DMS79 (cell line): Measurements from ENCODE around the gene ATG2B.

Experiments used
- DNase-seq: peaks from one replicate; lab custom pipeline; 2025; lab: John Stamatoyannopoulos, UW

The ATG2B gene

GRCh38 chr14:96309896-96310330 lies 53.2 kb downstream of the ATG2B start:
- DNase-seq, result no peak

GRCh38 chr14:96309133-96309895 lies 53.8 kb downstream of the ATG2B start:
- no peak for DNase-seq

GRCh38 chr14:96307434-96307833 lies 55.7 kb downstream of the ATG2B start:
- no peak for DNase-seq

GRCh38 chr14:96304956-96305355 lies 58.2 kb downstream of the ATG2B start:
- no peak for DNase-seq

GRCh38 chr14:96303981-96304380 lies 59.2 kb downstream of the ATG2B start:
- DNase-seq, result no peak

- no peak for DNase-seq
Measured at GRCh38 chr14:96299441-96299840, 63.7 kb downstream of the ATG2B start.

- DNase-seq, result no peak
Measured at GRCh38 chr14:96297997-96298515, 65.1 kb downstream of the ATG2B start.

- DNase-seq, result peak; percentile 26
Measured at GRCh38 chr14:96297000-96297399, 66.1 kb downstream of the ATG2B start.

- no peak for DNase-seq
Measured at GRCh38 chr14:96294246-96294645, 68.9 kb downstream of the ATG2B start.

- no peak for DNase-seq
Measured at GRCh38 chr14:96287856-96288255, 75.3 kb downstream of the ATG2B start.

- DNase-seq, result no peak
Measured at GRCh38 chr14:96286251-96286650, 76.9 kb downstream of the ATG2B start.

GRCh38 chr14:96285667-96286066 lies 77.5 kb downstream of the ATG2B start:
- DNase-seq, result no peak

- no peak for DNase-seq
Measured at GRCh38 chr14:96284430-96284829, 78.7 kb downstream of the ATG2B start.

GRCh38 chr14:96284008-96284407 lies 79.1 kb downstream of the ATG2B start:
- no peak for DNase-seq

- DNase-seq, result no peak
Measured at GRCh38 chr14:96281486-96281885, 81.7 kb downstream of the ATG2B start.

- no peak for DNase-seq
Measured at GRCh38 chr14:96280104-96280503, 83.0 kb downstream of the ATG2B start.

- DNase-seq, result no peak
Measured at GRCh38 chr14:96279564-96279963, 83.6 kb downstream of the ATG2B start.

GRCh38 chr14:96277890-96278289 lies 85.3 kb downstream of the ATG2B start:
- DNase-seq, result no peak

GRCh38 chr14:96275177-96276112 lies 87.7 kb downstream of the ATG2B start:
- peak; percentile 22 for DNase-seq

GRCh38 chr14:96274543-96274942 lies 88.6 kb downstream of the ATG2B start:
- peak; percentile 10 for DNase-seq

GRCh38 chr14:96274122-96274521 lies 89.0 kb downstream of the ATG2B start:
- DNase-seq, result no peak

- no peak for DNase-seq
Measured at GRCh38 chr14:96273629-96274028, 89.5 kb downstream of the ATG2B start.
